ENCODE results near the gene BOC.

Gene BOC

DNA sequence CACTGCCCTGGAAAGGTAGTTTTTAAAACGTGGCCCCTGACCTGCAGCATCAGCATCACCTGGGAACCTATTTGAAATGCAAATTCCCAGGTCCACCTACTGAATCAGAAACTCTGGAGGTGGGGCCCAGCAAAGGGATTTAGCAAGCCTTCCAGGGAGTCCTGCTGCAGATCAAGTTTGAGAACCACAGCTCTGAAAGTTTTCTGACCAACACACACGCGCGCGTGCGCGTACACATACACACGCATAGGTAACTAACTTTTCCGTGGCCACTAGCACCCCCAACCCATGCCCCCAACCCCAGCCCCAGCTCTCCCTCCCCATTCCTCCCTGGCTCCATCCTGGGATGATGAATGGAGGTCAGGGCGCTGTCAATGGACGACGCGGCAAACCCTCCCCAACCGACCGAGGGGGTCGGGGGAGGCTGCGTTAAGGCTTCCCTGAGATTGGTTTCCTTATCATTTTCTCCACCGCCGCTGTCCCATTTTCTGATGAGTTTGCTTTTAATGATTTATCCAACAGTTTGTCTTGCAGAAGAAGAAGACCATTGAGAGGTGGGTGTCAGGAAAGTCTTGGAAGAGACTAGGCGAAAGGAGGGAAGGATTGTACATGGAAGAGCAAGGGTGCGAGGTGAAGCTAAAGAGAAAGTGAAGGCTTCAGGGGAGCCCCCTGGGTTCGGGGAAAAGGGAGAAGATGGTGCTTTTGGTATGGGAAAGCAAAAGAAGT, 590 bp upstream of the BOC start:
- Mint-ChIP-seq H3K27me3 (peaks cover 63 to 73% of the 10 kb centered on the region in 2 donors), H3K4me1 (peaks cover 11 to 20% of the 10 kb centered on the region in 2 donors), H3K9me3 (no peaks in the 10 kb centered on the region), H3K27ac (peak overlapping the region; percentile 72), H3K36me3 (peaks cover 0 to 4% of the 10 kb centered on the region in 2 donors), H3K4me3 (peak overlapping the region; percentile 83 to 88)
- DNase-seq = no peak
- ATAC-seq (replicated peaks) = no peak

DNA sequence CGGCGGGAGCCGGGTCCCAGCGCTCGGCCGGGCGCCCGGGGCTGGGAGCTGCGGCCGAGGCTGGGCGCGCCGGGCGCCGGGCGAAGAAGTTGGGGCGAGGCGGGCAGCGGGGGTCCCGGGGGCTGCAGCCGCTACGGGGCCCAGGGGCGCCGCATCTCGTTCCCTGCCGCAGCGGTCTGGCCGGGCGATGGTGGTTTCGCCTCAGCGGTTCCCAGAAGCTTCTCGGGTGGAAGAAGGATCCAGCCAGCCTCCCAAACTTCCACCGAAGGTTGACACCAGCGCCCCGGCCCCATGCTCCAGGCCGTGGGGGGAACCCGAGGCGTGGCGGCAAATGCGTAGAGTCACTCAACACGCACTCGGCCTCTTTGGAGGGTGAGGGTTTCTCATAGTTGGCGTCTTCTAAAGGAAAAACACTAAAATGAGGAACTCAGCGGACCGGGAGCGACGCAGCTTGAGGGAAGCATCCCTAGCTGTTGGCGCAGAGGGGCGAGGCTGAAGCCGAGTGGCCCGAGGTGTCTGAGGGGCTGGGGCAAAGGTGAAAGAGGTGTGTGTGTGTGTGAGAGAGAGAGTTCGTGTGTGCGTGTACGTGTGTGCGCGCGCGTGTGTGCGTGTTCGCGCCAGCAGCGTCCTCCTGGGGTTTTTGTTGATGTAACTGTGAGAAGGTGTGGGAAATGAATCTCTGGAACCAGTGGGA, 940 bp downstream of the BOC start:
- peaks cover 0 to 4% of the 10 kb centered on the region in 2 donors for H3K36me3 Mint-ChIP-seq
- peaks cover 11 to 20% of the 10 kb centered on the region in 2 donors for H3K4me1 Mint-ChIP-seq
- no peak overlapping the region for H3K27ac Mint-ChIP-seq
- DNase-seq = no peak
- H3K9me3 Mint-ChIP-seq = no peaks in the 10 kb centered on the region
- ATAC-seq (replicated peaks) = peak; percentile 62 to 63
- peak overlapping the region; percentile 83 to 88 for H3K4me3 Mint-ChIP-seq
- peaks cover 57 to 63% of the 10 kb centered on the region in 2 donors for H3K27me3 Mint-ChIP-seq

DNA sequence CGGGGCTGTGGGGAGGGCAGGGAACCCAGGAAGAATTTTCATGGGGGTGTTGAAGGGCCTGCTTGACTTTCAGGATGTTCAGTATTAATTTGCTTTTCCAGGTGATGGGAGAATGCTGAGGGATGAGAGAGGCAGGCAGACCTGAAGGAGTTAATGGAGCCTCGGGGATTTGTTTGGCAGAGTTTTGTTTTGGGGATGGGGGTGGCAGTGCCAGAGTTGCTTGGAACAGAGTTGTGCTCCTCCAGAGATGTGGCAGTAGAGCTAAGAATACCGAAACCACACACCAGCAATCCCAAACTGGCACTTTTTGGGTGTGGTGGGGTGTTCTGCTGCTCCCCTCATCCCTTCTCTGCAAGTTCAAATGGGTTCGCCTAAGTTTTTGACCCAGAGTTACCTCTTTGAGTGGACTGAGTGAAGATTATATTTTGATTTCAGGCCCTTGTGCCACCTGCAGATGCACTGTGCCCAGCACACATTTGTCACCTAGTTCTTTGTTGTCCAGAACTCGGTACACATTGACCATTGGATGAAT, 1.6 kb downstream of the BOC start:
- Mint-ChIP-seq H3K27ac (no peak overlapping the region), H3K9me3 (no peaks in the 10 kb centered on the region), H3K4me3 (peak overlapping the region; percentile 76 to 83), H3K4me1 (peaks cover 11 to 20% of the 10 kb centered on the region in 2 donors), H3K27me3 (peaks cover 57% of the 10 kb centered on the region in 2 donors), H3K36me3 (peaks cover 0 to 4% of the 10 kb centered on the region in 2 donors)
- DNase-seq (no peak), ATAC-seq (replicated peaks) (no peak)

DNA sequence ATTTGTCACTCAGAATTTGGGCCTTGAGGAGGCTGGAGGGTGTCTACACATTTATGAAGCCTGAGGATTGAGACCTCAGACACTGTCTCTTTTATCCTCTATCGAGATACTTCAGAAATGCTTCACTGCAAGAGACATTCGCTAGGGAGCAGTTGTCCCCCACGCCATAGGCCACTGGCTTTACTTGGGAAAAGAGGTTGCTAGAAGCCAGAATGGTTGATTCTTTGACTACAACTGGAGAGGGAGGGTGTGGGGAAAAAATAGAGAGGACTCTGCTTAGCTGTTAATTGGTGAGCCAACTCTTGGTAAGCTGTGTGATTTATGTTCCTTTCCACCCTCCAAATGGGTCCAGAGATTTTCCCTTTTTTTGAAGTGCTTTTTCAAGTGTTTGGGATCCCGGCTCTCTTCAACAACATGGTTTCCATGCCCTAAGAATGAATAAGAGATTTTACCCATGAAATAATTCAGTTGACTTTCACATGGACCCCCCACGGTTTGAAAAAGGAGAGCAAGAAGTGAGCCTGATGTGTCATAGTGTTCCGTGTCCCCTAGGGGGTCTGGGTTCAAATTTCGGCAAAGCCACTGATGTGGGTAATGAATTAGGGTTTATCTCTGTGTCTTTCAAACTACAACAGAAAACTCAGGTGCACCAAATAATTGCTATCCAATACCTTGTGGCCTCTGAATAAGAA, 2.7 kb downstream of the BOC start:
- H3K9me3 Mint-ChIP-seq = no peaks in the 10 kb centered on the region
- H3K27me3 Mint-ChIP-seq = peaks cover 46 to 49% of the 10 kb centered on the region in 2 donors
- peaks cover 11 to 20% of the 10 kb centered on the region in 2 donors for H3K4me1 Mint-ChIP-seq
- H3K36me3 Mint-ChIP-seq = peaks cover 0 to 4% of the 10 kb centered on the region in 2 donors
- ATAC-seq (replicated peaks) (no peak), DNase-seq (no peak)
- no peak overlapping the region for H3K4me3 Mint-ChIP-seq
- no peak overlapping the region for H3K27ac Mint-ChIP-seq

DNA sequence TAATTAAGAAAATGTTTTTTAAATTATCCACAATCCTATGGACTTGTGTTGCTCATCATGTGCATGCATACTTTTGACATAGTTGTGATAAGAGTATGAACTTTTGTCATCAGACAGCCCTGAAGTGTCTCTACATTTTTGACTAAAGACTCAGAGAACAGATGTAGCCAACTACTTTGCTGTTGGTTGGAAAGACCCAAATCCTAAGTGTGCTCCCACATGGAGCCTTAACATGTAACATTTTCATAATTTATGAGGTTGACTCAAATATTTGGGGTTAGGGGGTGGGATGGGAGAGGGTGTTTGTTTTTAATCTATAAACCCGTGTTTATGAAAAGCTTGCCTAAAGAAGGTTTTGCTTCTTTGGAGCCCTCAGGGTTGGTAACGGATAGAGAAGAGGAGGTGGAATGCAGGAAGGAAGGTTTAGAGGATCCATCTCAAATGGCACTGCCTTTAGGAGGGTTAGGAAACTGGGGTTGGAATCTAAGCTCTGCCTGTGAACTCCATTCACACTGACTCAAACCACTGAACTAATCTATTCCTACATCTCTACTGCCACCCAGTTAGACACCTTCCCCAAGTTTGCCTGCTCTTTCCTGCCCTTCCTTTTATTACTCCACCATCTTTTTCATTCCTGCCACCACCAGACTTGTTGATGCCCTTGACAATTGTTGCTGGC, 3.7 kb downstream of the BOC start:
- Mint-ChIP-seq H3K27ac (no peak overlapping the region), H3K4me3 (no peak overlapping the region), H3K36me3 (peaks cover 0 to 4% of the 10 kb centered on the region in 2 donors), H3K27me3 (peaks cover 38 to 41% of the 10 kb centered on the region in 2 donors), H3K4me1 (peaks cover 11 to 20% of the 10 kb centered on the region in 2 donors), H3K9me3 (no peaks in the 10 kb centered on the region)
- DNase-seq = no peak
- no peak for ATAC-seq (replicated peaks)

DNA sequence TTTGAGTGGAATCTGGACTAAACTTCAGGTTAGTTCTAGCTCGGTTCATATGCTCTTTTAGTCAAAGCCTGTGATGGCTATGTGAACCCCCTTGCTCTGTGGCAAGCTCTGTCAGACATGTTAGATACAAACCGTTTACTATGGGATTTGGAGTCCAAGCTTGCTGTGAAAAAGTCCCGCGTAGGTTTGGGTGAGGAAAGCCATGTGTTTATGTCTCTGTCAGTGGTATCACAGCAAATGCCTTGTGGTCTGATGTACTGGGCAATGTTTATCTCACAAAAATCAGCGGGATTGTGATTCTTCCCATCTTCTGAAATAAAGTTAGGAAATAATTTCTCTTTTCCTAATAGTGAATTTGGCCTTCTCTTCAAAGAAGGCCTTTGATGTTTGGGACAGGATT, 5.0 kb downstream of the BOC start:
- ATAC-seq (replicated peaks) = no peak
- Mint-ChIP-seq H3K27me3 (peaks cover 34 to 36% of the 10 kb centered on the region in 2 donors), H3K36me3 (peaks cover 0 to 4% of the 10 kb centered on the region in 2 donors), H3K27ac (no peak overlapping the region), H3K4me3 (no peak overlapping the region), H3K9me3 (no peaks in the 10 kb centered on the region), H3K4me1 (peaks cover 7 to 13% of the 10 kb centered on the region in 2 donors)
- DNase-seq = no peak

DNA sequence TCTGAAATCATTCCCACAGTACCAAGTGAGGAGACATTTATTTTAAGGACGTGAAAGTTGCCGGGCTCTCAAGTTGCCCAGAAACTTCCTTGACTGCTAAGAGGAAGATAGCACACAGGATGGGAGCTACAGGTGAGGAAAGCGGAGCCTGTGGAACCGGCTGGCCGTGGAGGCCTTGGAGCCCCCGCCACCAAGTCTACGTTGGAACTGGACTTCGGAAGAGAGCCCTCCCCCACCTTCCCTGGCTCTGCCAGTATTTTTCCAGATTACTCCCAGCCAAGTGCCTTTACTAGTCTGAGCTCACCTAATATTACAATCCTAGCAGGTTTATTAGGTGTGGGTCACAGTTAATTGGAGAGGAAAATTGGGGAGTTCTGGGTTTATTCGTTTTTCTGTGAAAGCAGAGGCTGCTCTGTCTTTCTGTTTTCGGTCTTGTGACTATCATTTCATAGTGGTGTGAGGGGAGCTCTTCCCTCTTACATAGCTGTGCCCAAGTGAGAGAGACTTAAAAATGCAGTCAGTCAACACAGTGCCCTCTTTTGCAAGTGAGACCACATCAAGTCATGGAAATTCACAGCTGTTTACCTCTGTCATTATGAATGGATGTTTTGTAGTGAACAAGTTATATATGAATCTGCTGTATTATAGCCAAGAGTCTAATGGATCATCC, 6.8 kb downstream of the BOC start:
- H3K27me3 Mint-ChIP-seq = peaks cover 31% of the 10 kb centered on the region in 2 donors
- no peak overlapping the region for H3K4me3 Mint-ChIP-seq
- DNase-seq (no peak), ATAC-seq (replicated peaks) (no peak)
- H3K9me3 Mint-ChIP-seq = no peaks in the 10 kb centered on the region
- H3K27ac Mint-ChIP-seq = no peak overlapping the region
- no peaks in the 10 kb centered on the region for H3K36me3 Mint-ChIP-seq
- peaks cover 0 to 2% of the 10 kb centered on the region in 2 donors for H3K4me1 Mint-ChIP-seq

DNA sequence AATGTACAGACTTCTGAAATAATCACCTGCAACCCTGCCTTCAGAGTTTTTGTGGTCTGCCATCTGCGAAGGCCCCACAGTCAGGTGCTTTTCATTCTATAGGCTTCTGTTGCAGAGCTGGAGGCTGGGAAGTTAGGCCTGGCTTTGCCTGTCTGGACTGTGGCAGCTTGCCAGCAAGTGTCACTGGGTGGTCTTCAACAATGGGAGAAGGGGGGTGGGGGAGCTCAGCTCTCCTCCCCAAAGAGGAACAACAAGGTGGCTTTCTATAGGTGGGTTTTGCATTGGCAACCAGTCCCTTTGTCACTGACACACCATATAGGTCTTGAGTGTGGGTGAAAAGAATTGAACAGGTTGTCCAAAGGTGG, 7.3 kb downstream of the BOC start:
- Mint-ChIP-seq H3K4me3 (no peak overlapping the region), H3K9me3 (no peaks in the 10 kb centered on the region), H3K27me3 (peaks cover 26 to 29% of the 10 kb centered on the region in 2 donors), H3K36me3 (no peaks in the 10 kb centered on the region), H3K4me1 (peaks cover 2 to 4% of the 10 kb centered on the region in 2 donors), H3K27ac (no peak overlapping the region)
- no peak for ATAC-seq (replicated peaks)
- no peak for DNase-seq

DNA sequence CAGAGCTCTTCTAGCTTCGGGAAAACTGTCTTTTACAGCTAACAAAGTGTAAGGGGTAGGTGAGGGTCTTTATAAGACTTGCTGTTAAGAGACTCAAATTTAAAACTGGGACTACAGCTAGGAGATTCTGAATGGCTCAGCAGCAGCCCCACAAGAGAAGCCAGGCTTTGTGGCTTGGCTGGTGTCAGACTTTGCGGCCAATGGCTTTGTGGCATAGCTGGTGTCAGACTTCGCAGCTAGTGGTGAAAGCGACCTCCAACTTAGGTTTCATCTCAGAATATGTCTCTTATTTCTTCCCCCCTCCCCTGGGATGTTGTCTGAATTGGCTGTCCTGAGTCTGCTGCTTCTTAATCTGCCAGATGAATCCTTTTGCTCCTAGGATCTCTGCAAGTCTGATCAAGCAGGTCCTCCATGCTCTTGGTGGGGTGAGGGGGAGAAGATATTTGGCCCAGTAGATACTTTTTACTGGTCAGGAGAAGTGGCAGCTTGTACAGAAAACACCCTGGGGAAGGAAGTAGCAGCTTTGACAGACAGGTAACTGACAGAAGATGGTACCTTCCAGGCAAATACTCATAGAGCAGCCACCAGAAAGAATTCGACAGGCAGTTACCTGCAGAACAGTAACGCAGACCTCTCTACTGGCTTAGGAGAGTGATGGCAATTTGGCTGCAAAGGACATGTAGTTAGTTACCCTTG, 8.4 kb downstream of the BOC start:
- H3K4me3 Mint-ChIP-seq = no peak overlapping the region
- H3K4me1 Mint-ChIP-seq = peaks cover 10 to 11% of the 10 kb centered on the region in 2 donors
- no peak for ATAC-seq (replicated peaks)
- no peak for DNase-seq
- H3K36me3 Mint-ChIP-seq = peaks cover 0 to 3% of the 10 kb centered on the region in 2 donors
- no peak overlapping the region for H3K27ac Mint-ChIP-seq
- H3K9me3 Mint-ChIP-seq = no peaks in the 10 kb centered on the region
- H3K27me3 Mint-ChIP-seq = peaks cover 24 to 34% of the 10 kb centered on the region in 2 donors

DNA sequence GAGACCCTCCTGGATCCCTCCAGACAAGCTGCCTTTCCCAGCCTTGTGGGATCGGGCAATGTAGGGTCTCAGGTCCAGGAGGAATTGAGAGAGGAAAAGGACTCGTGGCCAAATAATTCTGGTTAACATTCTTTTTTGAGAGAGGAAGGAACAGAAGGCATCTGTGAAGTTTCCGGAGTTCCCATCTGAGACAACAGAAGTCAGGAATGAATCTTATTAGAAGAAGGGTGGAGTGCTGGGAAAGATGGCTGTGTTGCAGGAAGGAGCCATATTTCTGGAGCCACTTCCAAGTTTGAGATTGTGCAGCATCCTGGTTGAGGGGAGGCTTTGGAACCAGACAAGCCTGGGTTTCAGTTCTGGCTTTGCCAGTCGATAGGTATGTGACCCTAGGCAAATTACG, 9.4 kb downstream of the BOC start:
- ATAC-seq (replicated peaks) (no peak), DNase-seq (no peak)
- Mint-ChIP-seq H3K36me3 (peaks cover 0 to 3% of the 10 kb centered on the region in 2 donors), H3K27ac (no peak overlapping the region), H3K4me3 (no peak overlapping the region), H3K9me3 (no peaks in the 10 kb centered on the region), H3K4me1 (peaks cover 10 to 11% of the 10 kb centered on the region in 2 donors), H3K27me3 (peaks cover 20 to 34% of the 10 kb centered on the region in 2 donors)

DNA sequence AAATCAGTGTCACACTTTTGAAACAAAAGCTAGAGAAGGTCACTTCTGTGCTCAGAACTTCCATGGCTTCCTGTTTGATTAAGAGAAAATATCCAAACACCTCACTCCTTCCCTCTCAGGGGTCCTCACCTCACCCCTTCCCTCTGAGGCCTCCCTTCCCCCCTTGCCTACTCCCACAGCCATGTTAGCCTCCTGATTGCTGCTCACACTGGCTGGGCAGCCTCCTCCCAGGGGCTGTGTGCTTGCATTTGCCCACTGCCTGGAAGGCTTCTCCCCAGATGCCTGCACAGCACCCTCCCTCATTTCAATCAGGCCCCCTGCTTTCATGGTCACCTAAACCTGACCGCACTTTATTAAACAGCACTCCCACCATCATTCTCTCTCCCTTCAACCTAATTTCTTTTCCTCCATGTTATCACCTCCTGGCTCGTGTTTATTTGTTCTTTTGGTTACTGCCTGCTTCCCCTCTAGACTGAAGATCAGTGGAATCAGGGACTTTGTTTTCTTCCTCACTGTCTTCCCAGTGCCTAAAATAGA, 10.4 kb downstream of the BOC start:
- Mint-ChIP-seq H3K9me3 (no peaks in the 10 kb centered on the region), H3K4me1 (peaks cover 10 to 11% of the 10 kb centered on the region in 2 donors), H3K27me3 (peaks cover 20 to 34% of the 10 kb centered on the region in 2 donors)

DNA sequence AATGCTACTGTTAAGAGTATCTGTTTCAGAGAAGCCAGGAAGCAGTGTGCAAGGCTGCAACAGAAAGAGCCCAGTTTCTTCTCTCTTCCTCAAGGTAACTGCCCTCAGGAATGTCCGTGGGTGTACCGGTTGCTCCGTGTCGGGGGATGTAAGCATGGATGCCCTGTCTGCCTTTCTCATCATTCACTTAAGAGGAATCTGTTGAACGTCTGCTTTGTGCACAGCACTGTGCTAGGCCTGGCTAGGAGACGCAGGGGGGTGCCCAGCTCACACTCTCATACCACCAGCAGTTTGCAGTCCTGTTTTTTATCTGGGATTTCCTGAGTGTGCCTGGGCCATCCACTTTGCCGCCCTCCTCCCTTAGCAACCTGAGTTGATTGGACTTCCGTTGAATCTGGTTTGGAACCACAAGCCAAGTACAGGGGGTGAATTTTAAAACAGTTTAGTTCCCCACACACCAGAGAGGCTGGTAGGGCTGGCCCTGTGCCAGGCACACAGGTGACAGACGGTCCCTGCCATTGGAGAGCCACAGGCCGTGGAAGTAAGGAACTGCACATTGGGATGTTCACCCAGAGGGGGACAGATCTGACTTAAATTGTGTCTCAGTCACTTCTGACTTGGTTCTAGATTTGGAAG, 11.2 kb downstream of the BOC start:
- Mint-ChIP-seq H3K27ac (no peak overlapping the region), H3K27me3 (peaks cover 20 to 34% of the 10 kb centered on the region in 2 donors), H3K4me3 (no peak overlapping the region), H3K9me3 (no peaks in the 10 kb centered on the region), H3K4me1 (peaks cover 10 to 11% of the 10 kb centered on the region in 2 donors), H3K36me3 (peaks cover 0 to 3% of the 10 kb centered on the region in 2 donors)
- ATAC-seq (replicated peaks) (peak in 1 of 2 donors; percentile 9), DNase-seq (no peak)

More for the DNA sequence above, 10.4 kb downstream of the BOC start:
- no peak for ATAC-seq (replicated peaks)
- H3K36me3 Mint-ChIP-seq = peaks cover 0 to 3% of the 10 kb centered on the region in 2 donors
- no peak overlapping the region for H3K27ac Mint-ChIP-seq
- H3K4me3 Mint-ChIP-seq = no peak overlapping the region
- no peak for DNase-seq

Measured in stimulated activated naive B cell treated with anti-CD40 and anti-IgM and Interleukin-4, amounts not matched to agents 10 μg/mL and 1 μg/mL and 100 μg/mL, for 72 hours (primary cell).